A549 (cell line): ENCODE data around the gene PWWP3B. TPM values are rescaled to one million over a fixed set of nuclear protein-coding genes. Genes with fewer than 3 reads are reported as not detected.

Experiments used
- ATAC-seq, 2 experiments: fragments of 200-7000 bp in 1 of 2; fragments of >200 bp in 1 of 2; cut with Nextera tagmentation in 1 of 2; cut with Tn5 transposase in 1 of 2; 3 replicates each; pipeline versions ENCODE4 v1.8.0 to v1.9.1; 2018 to 2020; ENCODE audit warnings: mild to moderate bottlenecking in 1 of 2, moderate library complexity in 1 of 2
- CTCF ChIA-PET: fragments of 300-600 bp; sonication (Branson Sonifier 250); formaldehyde crosslinking; extraction: SDS; loops from one replicate; lab custom pipeline; 2021; ENCODE audit warnings: antibody characterized with exemption, inconsistent platforms; lab: Yijun Ruan, JAX
- POLR2A ChIA-PET: fragments of 350-600 bp; formaldehyde crosslinking; extraction: SDS; loops from one replicate; lab custom pipeline; 2021; ENCODE audit warnings: antibody characterized with exemption, inconsistent platforms; lab: Yijun Ruan, JAX
- DNase-seq, 2 experiments: peaks; one replicate each; pipeline versions ENCODE4 v3.0.0 to v3.0.0-alpha.2; 2011 to 2016; ENCODE audit warnings: low read depth in 1 of 2, low spot score in 1 of 2
- FAIRE-seq: peaks from 2 replicates; lab custom pipeline; 2011; peaks lifted over from hg19 to GRCh38; lab: Jason Lieb, UNC
- H3K27ac ChIP-seq, 2 experiments: fragments of >200 bp; sonication (Bioruptor Twin); formaldehyde crosslinking; 3 replicates each; pipeline ENCODE4 v1.5.1; 2016 to 2017
- H3K4me1 ChIP-seq: fragments of >200 bp; sonication (Bioruptor Twin); formaldehyde crosslinking; 3 replicates; pipeline ENCODE4 v1.6.1; 2016
- H3K4me2 ChIP-seq: fragments of >200 bp; sonication (Bioruptor Twin); formaldehyde crosslinking; 3 replicates; pipeline ENCODE4 v1.6.1; 2016
- H3K4me3 ChIP-seq: fragments of >200 bp; sonication (Bioruptor Twin); formaldehyde crosslinking; 3 replicates; pipeline ENCODE4 v1.5.1; 2016
- H3K9me3 ChIP-seq: fragments of >200 bp; sonication (Bioruptor Twin); formaldehyde crosslinking; 3 replicates; pipeline ENCODE4 v1.6.1; 2016
- CEBPB ChIP-seq, 2 experiments: fragments of >200 bp in 1 of 2; sonication (Bioruptor Twin) in 1 of 2; formaldehyde crosslinking in 1 of 2; IDR thresholded peaks; 2 replicates each; pipeline ENCODE4 v1.6.1; 2012 to 2016
- CHD4 ChIP-seq: fragments of 200-600 bp; sonication (generic); IDR thresholded peaks from 2 replicates; pipeline ENCODE4 v1.6.1; 2016; ENCODE audit warnings: antibody characterized with exemption, mild to moderate bottlenecking, borderline replicate concordance
- EHMT2 ChIP-seq: fragments of 200-600 bp; sonication (generic); IDR thresholded peaks from 2 replicates; pipeline ENCODE4 v1.6.1; 2016; ENCODE audit warnings: antibody characterized with exemption, low read depth, mild to moderate bottlenecking, moderate library complexity
- ELK1 ChIP-seq: fragments of 150-350 bp; IDR thresholded peaks from 2 replicates; pipeline ENCODE4 v1.6.1; 2014; ENCODE audit warnings: low read depth, mild to moderate bottlenecking, low read length
- FOXS1 ChIP-seq: fragments of 250-450 bp; sonication (Bioruptor Pico); IDR thresholded peaks from 2 replicates; pipeline ENCODE4 v1.5.0; 2020; ENCODE audit warnings: mild to moderate bottlenecking, moderate library complexity
- GATA3 ChIP-seq: IDR thresholded peaks from 2 replicates; pipeline ENCODE4 v1.6.1; 2012; ENCODE audit warnings: borderline replicate concordance
- HDAC2 ChIP-seq: fragments of 200-600 bp; sonication (generic); IDR thresholded peaks from 2 replicates; pipeline ENCODE4 v1.6.1; 2016
- MAX ChIP-seq: IDR thresholded peaks from 2 replicates; pipeline ENCODE4 v1.6.1; 2012
- PBX3 ChIP-seq: IDR thresholded peaks from 2 replicates; pipeline ENCODE4 v1.6.1; 2012
- RAD21 ChIP-seq, 2 experiments: fragments of >200 bp in 1 of 2; sonication (Bioruptor Twin) in 1 of 2; formaldehyde crosslinking in 1 of 2; IDR thresholded peaks in 1 of 2; conservative IDR thresholded peaks in 1 of 2; 2 replicates in 1 of 2; 3 replicates in 1 of 2; pipeline ENCODE4 v1.6.1; 2012 to 2018; ENCODE audit warnings: inconsistent platforms in 1 of 2
- RCOR1 ChIP-seq: fragments of 150-350 bp; IDR thresholded peaks from 2 replicates; pipeline ENCODE4 v1.6.1; 2014; ENCODE audit warnings: antibody characterized with exemption, low read length, low read depth
- REST ChIP-seq: fragments of 200-600 bp; sonication (generic); IDR thresholded peaks from 2 replicates; pipeline ENCODE4 v1.6.1; 2016; ENCODE audit warnings: antibody characterized with exemption, mild to moderate bottlenecking, moderate library complexity
- RNF2 ChIP-seq: fragments of 200-600 bp; sonication (generic); IDR thresholded peaks from 2 replicates; pipeline ENCODE4 v1.6.1; 2016; ENCODE audit warnings: low read depth, mild to moderate bottlenecking, antibody characterized with exemption, moderate library complexity, borderline replicate concordance
- SREBF2 ChIP-seq: fragments of 450-650 bp; IDR thresholded peaks from 2 replicates; pipeline ENCODE4 v1.6.1; 2014; ENCODE audit warnings: mild to moderate bottlenecking, moderate library complexity
- WGBS: methylation state at CpG from one replicate; pipeline ENCODE4 v1.1.6; 2017; ENCODE audit errors: missing lambda C conversion rate; 5-methylcytosine and 5-hydroxymethylcytosine counted together
- polyA plus RNA-seq, 4 experiments: library from polyadenylated mRNA; depleted of rRNA in 3 of 4; stranded (reverse); fragments of >200 nt; fragmentation: RNase III in 1 of 4; extraction: RNeasy Plus Mini Kit Qiagen cat#74134 plus additional on column Dnase treatment in 1 of 4; gene quantifications; 2 replicates in 3 of 4; 3 replicates in 1 of 4; pipeline ENCODE4 v1.2.3, GENCODE V29; 2011 to 2017

PWWP3B gene
- polyA plus RNA-seq, 2 of the 4 experiments (the other 2 are of a cell fraction), result not detected

GRCh38 chrX:106144755-106145639 lies 23.1 kb upstream of the PWWP3B start (continued):
- TF ChIP-seq SREBF2 (no peak), CHD4 (no peak), RNF2 (no peak)

GRCh38 chrX:106150701-106151100 lies 17.4 kb upstream of the PWWP3B start:
- POLR2A ChIA-PET, result no interaction called here
- ATAC-seq (no peak), DNase-seq (no peak), FAIRE-seq (no peak)
- Histone ChIP-seq H3K4me1 (no peaks in the 10 kb centered on the region), H3K4me2 (no peak overlapping the region), H3K9me3 (no peaks in the 10 kb centered on the region), H3K27ac (no peak overlapping the region), H3K4me3 (no peak overlapping the region)
- 0% methylated on average over 2 of the region's 2 CpGs for WGBS
- CTCF ChIA-PET, result no interaction called here
- TF ChIP-seq RAD21 (conservative IDR thresholded peaks at IDR 0.05 in 1 of 2, IDR thresholded peaks at IDR 0.05 in 1 of 2) (no peak), GATA3 (no peak), ELK1 (no peak), RCOR1 (no peak), HDAC2 (no peak), MAX (no peak), EHMT2 (no peak), PBX3 (no peak)
- TF ChIP-seq, all 56 proteins: peak for 0

GRCh38 chrX:106159861-106160282 lies 8.2 kb upstream of the PWWP3B start:
- CTCF ChIA-PET, result no interaction called here
- no peak for FAIRE-seq

More at GRCh38 chrX:106159861-106160282, 8.2 kb upstream of the PWWP3B start:
- Histone ChIP-seq H3K4me3 (no peak overlapping the region), H3K4me1 (no peaks in the 10 kb centered on the region), H3K9me3 (no peaks in the 10 kb centered on the region), H3K27ac (no peak overlapping the region), H3K4me2 (no peak overlapping the region)
- no peak for DNase-seq
- no peak for ATAC-seq
- POLR2A ChIA-PET, result no interaction called here
- TF ChIP-seq REST (no peak), FOXS1 (CRISPR knock-in tag) (no peak), CEBPB (IDR thresholded peaks at IDR 0.05) (no peak)
